ENCODE data around the gene ERGIC2.

ERGIC2 gene

DNA sequence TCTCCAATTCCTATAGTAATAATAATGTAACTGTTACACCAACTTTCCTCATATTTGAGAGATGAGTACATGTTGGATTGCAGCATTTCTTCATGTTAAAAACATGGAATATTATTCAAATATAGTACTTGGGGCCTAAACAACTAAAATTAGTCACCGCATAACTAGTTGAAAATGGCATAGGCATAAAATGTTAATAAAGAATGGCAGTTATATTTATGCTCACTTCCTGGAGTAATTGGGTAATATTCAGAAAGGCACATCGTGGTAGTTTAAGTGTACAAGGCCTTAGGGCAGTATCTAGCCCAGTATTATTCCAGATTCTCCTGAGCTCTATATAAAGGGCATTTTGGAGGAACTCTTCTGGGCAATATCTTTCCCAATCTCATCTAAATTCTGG, 46.0 kb downstream of the ERGIC2 start:
- no peak overlapping the region for H3K27ac Mint-ChIP-seq
- no peaks in the 10 kb centered on the region for H3K27me3 Mint-ChIP-seq
- peaks cover 4% of the 10 kb centered on the region for H3K36me3 Mint-ChIP-seq
- no peaks in the 10 kb centered on the region for H3K4me1 Mint-ChIP-seq (ENCODE audit: low read depth)
- no peaks in the 10 kb centered on the region for H3K9me3 Mint-ChIP-seq (ENCODE audit: low read depth)
- no peak overlapping the region for H3K4me3 Mint-ChIP-seq

DNA sequence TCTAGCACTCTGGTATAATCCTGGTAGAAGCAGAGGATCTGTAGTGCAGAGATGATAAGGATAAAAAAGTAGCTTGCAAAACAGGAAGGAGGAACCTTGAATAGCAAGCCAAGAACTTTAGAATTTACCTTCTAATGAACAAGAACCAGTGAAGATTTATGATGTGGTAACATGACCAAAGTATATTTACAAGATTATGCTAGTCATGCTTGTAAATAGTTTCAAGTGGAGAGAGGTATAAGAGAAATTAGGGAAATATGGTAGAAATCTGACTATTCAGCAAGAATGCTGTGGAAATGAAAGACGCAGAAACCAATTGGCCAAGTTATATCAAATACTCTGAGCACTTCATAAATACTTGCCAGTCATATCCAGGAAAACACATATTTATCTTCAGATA, 47.8 kb downstream of the ERGIC2 start:
- peaks cover 4% of the 10 kb centered on the region for H3K36me3 Mint-ChIP-seq
- H3K27me3 Mint-ChIP-seq: no peaks in the 10 kb centered on the region
- H3K9me3 Mint-ChIP-seq (ENCODE audit: low read depth): no peaks in the 10 kb centered on the region
- H3K4me3 Mint-ChIP-seq: no peak overlapping the region
- no peaks in the 10 kb centered on the region for H3K4me1 Mint-ChIP-seq (ENCODE audit: low read depth)
- no peak overlapping the region for H3K27ac Mint-ChIP-seq

DNA sequence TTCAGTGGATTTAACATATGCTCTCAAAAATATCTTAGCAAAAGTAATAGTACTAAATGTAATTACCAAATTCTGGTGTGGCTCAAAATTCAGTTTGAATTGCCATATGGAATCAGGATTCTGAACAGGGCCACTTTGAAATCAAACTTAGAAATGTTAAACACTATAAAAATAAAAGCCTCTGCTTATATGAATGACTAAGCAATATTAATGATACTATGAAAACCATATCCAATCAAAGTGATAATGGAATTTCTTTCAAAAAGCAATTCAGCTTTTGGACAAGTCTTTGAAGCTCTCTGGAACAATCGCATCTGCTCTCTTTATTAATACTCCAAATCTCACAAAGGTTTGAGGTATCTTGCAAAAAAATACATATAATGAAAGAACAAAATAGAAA, 51.6 kb downstream of the ERGIC2 start:
- Mint-ChIP-seq H3K4me1 (ENCODE audit: low read depth) (no peaks in the 10 kb centered on the region), H3K4me3 (no peak overlapping the region), H3K27me3 (no peaks in the 10 kb centered on the region)

DNA sequence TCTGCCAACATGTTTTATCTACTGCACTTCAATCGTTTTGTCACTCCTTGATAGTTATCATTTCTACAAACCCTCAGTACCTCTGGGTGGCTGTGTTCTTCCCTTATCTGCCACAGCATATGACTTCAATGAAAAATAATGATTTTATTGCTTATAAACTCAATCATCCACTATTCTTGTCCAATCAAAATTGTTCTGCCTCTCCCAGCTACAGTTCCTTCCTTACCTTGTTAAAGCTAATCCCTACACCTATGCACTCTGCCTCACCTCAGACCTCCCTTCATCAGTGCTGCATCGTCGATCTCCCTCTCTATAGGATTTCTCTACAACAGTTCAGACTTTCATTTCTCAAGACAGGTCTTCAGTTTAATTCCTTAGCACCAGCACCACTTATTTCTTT, 58.8 kb downstream of the ERGIC2 start:
- H3K27me3 Mint-ChIP-seq: no peaks in the 10 kb centered on the region
- no peak overlapping the region for H3K27ac Mint-ChIP-seq
- no peaks in the 10 kb centered on the region for H3K9me3 Mint-ChIP-seq (ENCODE audit: low read depth)
- H3K4me3 Mint-ChIP-seq: no peak overlapping the region
- peaks cover 13% of the 10 kb centered on the region for H3K36me3 Mint-ChIP-seq
- H3K4me1 Mint-ChIP-seq (ENCODE audit: low read depth): peaks cover 10% of the 10 kb centered on the region

More for the DNA sequence above, 51.6 kb downstream of the ERGIC2 start:
- Mint-ChIP-seq H3K36me3 (peaks cover 9% of the 10 kb centered on the region), H3K9me3 (ENCODE audit: low read depth) (no peaks in the 10 kb centered on the region), H3K27ac (no peak overlapping the region)

DNA sequence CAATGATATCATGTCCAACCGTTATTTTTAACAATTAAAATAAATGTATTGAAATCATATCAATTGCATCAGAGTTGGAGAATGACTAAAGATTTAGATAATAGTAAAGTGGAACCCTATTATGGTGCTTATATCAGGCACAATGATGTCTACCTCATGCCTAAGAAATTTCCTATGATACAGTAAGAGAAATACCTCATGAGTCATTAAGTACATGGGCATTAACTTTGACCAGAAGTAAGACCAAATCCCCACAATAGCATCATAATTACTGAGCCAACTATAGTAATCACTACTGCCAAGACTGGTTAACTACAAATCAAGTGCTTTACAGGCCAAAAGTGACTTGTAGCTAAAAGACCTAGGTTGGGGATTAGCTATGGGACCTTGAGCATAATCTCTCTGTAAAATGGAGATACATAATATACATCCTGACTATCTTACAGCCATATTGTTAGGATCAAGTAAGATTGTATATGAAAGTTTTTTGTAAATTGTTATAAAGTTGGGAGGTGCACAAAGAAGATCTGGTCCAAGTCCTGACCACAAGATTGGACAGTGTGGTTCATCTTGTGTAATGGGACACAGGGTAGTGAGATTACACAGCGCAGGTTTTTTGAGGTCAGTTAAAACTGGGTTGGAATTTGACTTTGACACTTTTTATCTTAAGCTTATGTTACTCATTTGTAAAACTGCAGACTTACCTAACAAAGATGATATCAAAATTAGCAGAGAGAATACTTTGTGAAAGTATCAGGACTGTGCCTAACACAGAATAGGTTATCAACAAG, 60.5 kb downstream of the ERGIC2 start:
- no peak overlapping the region for H3K27ac Mint-ChIP-seq
- H3K27me3 Mint-ChIP-seq: no peaks in the 10 kb centered on the region
- H3K4me1 Mint-ChIP-seq (ENCODE audit: low read depth): peaks cover 10% of the 10 kb centered on the region
- H3K4me3 Mint-ChIP-seq: no peak overlapping the region
- H3K36me3 Mint-ChIP-seq: peaks cover 12% of the 10 kb centered on the region
- H3K9me3 Mint-ChIP-seq (ENCODE audit: low read depth): no peaks in the 10 kb centered on the region

DNA sequence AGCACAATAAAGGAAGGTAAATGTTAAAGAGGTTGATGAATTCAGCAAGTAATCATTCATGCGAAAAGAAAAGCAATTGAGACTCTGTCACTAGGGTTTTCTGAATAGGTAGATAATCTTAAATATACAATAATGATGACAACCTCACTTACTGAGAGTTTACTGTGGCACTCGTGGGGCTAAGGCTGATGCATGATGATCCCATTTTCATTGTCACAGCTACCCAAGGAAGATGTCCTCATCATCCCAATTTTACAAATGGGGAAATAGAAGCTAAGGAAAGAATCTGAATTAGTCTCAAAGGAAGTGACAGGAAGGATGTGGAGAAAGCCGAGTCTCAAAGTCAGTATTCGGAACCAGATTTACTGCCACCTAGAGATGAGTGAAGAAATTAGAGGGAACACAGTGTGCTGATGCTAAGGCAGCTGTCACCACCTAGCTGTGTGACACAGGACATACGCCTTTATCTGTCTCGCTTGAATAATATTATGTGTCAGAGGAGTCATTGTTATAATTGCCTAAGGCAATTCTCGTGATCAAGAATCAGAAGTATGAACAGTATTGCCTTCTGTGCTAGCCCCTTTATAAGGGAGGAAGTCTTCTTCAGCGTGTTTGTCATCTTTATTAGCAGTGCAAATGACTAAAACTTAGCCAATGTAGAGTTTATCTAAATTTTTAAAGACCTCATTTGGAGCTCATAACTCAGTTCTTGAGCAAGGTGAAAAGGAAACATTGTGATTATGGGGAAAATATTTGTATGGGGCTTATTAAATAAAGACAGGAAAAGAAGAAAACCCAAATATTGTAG, 63.2 kb downstream of the ERGIC2 start:
- H3K4me3 Mint-ChIP-seq: no peak overlapping the region
- no peaks in the 10 kb centered on the region for H3K27me3 Mint-ChIP-seq
- no peak overlapping the region for H3K27ac Mint-ChIP-seq
- peaks cover 10% of the 10 kb centered on the region for H3K4me1 Mint-ChIP-seq (ENCODE audit: low read depth)
- peaks cover 8% of the 10 kb centered on the region for H3K36me3 Mint-ChIP-seq
- H3K9me3 Mint-ChIP-seq (ENCODE audit: low read depth): no peaks in the 10 kb centered on the region

DNA sequence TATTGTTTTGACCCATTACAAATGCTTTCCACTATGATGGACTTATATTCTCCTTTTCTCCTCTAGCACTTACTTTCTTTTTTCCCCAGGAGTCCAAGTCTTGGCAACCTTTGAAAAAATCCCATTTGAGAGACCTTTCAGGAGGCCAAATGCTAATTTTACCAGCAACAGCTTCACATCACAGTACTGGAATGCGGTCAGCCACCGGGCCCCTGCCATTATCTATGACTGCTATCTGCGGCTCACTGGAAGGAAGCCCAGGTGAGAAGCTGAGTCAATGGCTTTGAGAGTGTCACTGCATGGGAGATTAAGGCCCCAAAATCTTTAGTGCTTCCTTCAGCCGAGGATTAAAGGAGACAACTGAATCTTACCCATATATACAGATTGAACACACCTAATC, 64.2 kb downstream of the ERGIC2 start:
- Mint-ChIP-seq H3K9me3 (ENCODE audit: low read depth) (no peaks in the 10 kb centered on the region), H3K36me3 (peaks cover 5% of the 10 kb centered on the region), H3K27ac (no peak overlapping the region), H3K4me3 (no peak overlapping the region), H3K27me3 (no peaks in the 10 kb centered on the region), H3K4me1 (ENCODE audit: low read depth) (peaks cover 10% of the 10 kb centered on the region)

DNA sequence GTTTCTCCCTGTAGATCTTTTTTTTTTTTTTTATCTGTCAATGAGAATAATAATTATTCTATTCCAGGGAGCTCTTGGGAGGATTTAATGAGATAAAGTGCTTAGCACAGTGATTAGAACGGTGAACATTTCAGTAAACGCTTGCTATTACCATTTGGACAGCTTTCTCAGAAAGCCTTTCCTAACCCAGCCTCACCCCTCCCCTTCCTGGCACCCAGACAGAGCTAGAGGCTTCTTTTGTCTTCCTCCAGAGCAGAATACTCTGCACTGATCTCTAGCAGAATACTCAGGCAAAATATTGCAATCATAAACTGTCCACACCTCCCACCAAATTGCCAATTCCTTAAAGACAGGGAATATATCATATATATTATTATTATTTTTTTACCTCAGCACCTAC, 66.6 kb downstream of the ERGIC2 start:
- no peaks in the 10 kb centered on the region for H3K27me3 Mint-ChIP-seq
- H3K4me1 Mint-ChIP-seq (ENCODE audit: low read depth): peaks cover 10% of the 10 kb centered on the region
- peaks cover 2% of the 10 kb centered on the region for H3K36me3 Mint-ChIP-seq
- H3K4me3 Mint-ChIP-seq: no peak overlapping the region
- no peak overlapping the region for H3K27ac Mint-ChIP-seq
- no peaks in the 10 kb centered on the region for H3K9me3 Mint-ChIP-seq (ENCODE audit: low read depth)

DNA sequence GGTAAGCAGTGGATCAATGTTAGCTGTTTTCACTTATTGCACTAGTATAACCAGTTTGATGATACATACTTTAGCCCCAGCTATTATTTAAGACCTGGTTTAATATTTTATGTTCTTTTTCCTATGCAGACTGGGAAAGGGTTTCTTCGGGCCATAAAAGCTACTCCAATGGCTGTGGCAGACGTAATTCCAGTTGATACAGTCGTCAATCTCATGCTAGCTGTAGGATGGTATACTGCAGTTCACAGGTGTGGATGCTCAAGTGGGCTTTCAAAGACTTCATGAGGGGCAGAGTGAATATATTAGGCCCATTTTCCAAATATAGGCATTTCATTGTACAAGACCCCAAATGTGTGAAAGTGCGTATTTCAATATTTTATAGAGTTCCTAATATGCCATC, 70.1 kb downstream of the ERGIC2 start:
- no peak overlapping the region for H3K4me3 Mint-ChIP-seq
- no peak overlapping the region for H3K27ac Mint-ChIP-seq
- peaks cover 2% of the 10 kb centered on the region for H3K36me3 Mint-ChIP-seq
- H3K27me3 Mint-ChIP-seq: no peaks in the 10 kb centered on the region
- no peaks in the 10 kb centered on the region for H3K4me1 Mint-ChIP-seq (ENCODE audit: low read depth)
- no peaks in the 10 kb centered on the region for H3K9me3 Mint-ChIP-seq (ENCODE audit: low read depth)

DNA sequence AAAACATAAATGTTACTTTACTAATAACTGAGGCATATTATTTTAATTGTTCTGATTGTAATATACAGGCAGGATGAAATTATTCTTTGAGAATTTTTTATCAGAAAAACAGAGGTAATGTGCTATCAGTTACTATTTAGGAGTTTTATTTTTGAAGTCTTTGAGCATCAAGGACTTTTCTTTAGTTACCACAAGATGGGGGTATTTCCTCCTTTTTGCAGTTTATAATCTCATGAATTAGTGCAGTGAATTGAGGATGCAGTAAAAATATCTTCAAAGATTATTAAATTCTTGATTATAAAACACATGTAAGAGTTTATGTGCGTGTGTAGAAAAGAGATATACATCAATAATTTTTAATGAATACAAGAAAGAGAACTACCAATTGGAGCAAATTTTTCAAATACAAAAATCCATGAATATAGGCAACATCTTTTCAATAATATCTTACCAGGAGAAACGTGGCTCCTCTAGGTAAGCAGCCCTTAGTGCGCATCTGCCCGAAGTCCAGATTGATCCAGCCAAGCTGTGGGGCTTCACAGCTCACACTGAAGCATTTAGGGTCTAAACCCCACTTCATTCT, 71.6 kb downstream of the ERGIC2 start:
- Mint-ChIP-seq H3K9me3 (ENCODE audit: low read depth) (no peaks in the 10 kb centered on the region), H3K4me1 (ENCODE audit: low read depth) (no peaks in the 10 kb centered on the region), H3K4me3 (no peak overlapping the region), H3K27me3 (no peaks in the 10 kb centered on the region), H3K36me3 (peaks cover 2% of the 10 kb centered on the region), H3K27ac (no peak overlapping the region)

DNA sequence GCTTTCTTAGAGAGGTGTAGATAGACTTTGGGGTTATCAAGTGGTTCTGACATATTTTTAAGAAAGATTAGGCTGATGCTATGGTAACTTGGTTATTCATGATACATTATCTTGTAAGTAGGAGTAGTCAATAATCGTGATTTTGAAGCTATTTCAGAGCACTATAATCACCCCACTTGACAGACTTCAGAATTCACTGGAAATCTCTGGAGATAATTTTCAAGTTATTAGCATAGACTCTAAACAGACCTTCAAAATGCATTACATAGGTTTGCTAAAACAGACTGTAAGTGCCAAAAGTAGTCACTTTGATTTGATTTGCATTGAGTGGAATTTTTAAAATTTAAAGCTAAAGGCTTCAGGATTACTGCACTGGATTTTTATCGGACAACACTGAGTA, 74.3 kb downstream of the ERGIC2 start:
- no peaks in the 10 kb centered on the region for H3K9me3 Mint-ChIP-seq (ENCODE audit: low read depth)
- peaks cover 7% of the 10 kb centered on the region for H3K36me3 Mint-ChIP-seq
- no peaks in the 10 kb centered on the region for H3K4me1 Mint-ChIP-seq (ENCODE audit: low read depth)
- H3K4me3 Mint-ChIP-seq: no peak overlapping the region
- H3K27ac Mint-ChIP-seq: no peak overlapping the region
- no peaks in the 10 kb centered on the region for H3K27me3 Mint-ChIP-seq

DNA sequence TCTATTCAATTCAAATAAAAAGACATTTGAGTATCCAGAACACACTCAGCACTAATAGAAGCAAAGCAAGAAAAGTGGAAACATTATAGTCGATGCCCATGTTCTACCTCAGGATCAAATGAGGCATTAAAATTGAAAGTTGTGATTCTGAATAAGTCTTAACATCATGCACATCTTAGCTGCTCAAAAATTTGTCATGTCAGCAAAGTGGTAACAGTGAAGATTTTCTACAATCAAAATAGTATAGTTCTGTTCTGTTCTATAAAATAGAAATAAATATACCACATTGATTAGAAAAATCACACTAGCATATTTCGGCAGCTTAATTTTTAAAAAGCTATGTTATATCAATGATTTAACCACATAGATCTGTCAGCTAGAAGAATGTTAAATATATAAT, 74.7 kb downstream of the ERGIC2 start:
- Mint-ChIP-seq H3K27me3 (no peaks in the 10 kb centered on the region), H3K36me3 (peaks cover 7% of the 10 kb centered on the region), H3K4me3 (no peak overlapping the region), H3K4me1 (ENCODE audit: low read depth) (no peaks in the 10 kb centered on the region), H3K9me3 (ENCODE audit: low read depth) (no peaks in the 10 kb centered on the region), H3K27ac (no peak overlapping the region)

DNA sequence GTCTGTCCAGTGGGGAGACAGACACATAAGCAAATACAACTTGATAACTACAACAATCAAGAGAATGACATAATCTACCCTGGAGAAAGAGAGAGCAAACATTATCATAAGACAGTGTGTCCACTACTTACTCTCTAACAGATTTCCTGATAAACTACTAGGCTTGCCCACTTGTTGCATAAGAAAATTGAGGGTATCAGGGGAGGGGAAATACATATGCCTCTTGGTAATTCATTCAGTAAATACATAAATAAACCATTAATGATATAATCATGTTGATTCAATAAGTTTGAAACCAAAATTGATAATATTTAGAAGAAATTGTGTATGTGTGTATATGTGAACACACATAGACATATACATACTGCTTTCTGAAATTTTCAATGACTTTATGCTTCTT, 76.6 kb downstream of the ERGIC2 start:
- Mint-ChIP-seq H3K9me3 (ENCODE audit: low read depth) (no peaks in the 10 kb centered on the region), H3K4me3 (no peak overlapping the region), H3K27ac (no peak overlapping the region), H3K4me1 (ENCODE audit: low read depth) (no peaks in the 10 kb centered on the region), H3K27me3 (no peaks in the 10 kb centered on the region), H3K36me3 (peaks cover 4% of the 10 kb centered on the region)

DNA sequence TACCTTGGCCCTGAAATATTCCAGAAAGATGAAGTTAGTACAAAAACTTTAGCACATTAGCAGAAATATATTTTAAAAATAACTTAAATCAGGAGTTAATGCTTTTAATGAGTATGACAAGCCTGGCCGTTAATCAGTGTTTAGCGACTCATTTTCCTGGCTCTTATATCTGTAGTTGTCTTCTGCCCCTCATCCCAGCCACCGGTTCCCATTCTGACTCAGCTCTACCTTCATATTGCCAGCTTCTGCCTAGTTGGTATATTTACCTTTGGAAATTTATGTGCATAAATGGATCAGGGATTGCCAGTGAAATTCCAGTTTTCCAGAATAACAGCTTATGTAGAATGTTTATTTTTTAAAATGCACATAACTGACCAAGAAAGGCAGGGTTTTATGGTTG, 79.9 kb downstream of the ERGIC2 start:
- peaks cover 4% of the 10 kb centered on the region for H3K36me3 Mint-ChIP-seq
- no peak overlapping the region for H3K27ac Mint-ChIP-seq
- H3K27me3 Mint-ChIP-seq: no peaks in the 10 kb centered on the region
- no peak overlapping the region for H3K4me3 Mint-ChIP-seq
- no peaks in the 10 kb centered on the region for H3K9me3 Mint-ChIP-seq (ENCODE audit: low read depth)
- H3K4me1 Mint-ChIP-seq (ENCODE audit: low read depth): no peaks in the 10 kb centered on the region

DNA sequence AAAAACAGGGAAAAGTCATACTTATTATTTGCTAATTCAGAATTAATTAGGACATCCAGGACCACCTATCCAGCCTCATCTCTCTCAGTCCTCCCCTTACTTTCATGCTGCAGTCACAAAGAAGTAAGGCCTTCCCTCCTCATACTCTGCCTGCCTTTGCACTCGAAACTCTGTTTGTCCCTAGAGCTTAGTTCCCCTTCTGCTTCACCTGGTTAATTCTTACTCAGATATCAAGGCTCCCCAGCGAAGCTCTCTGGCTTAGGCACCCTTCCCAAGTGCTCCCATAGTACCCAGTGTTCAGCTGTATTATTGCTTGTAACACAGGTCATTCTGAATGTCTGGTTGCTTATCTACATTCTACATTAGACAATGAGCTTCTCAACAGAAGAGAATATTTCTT, 81.3 kb downstream of the ERGIC2 start:
- Mint-ChIP-seq H3K4me1 (ENCODE audit: low read depth) (no peaks in the 10 kb centered on the region), H3K9me3 (ENCODE audit: low read depth) (no peaks in the 10 kb centered on the region), H3K27me3 (no peaks in the 10 kb centered on the region), H3K36me3 (peaks cover 4% of the 10 kb centered on the region), H3K27ac (no peak overlapping the region), H3K4me3 (no peak overlapping the region)
